ENCODE data around the gene KIF13A.
"Not testable (repeated sequence)": the region's sequence is repeated elsewhere in the genome, so short reads cannot be mapped to it uniquely, and the experiment has no call there.

Gene KIF13A

GRCh38 chr6:17930321-17930993 lies 57.0 kb downstream of the KIF13A start:
- no peak for DNase-seq

GRCh38 chr6:17928514-17929430 lies 58.7 kb downstream of the KIF13A start:
- no peak for DNase-seq

GRCh38 chr6:17927705-17928104 lies 59.7 kb downstream of the KIF13A start:
- DNase-seq, result no peak

- no peak for DNase-seq
These were observed 64.0 kb downstream of the KIF13A start for GRCh38 chr6:17923401-17923863.

- no peak for DNase-seq
These were observed 66.0 kb downstream of the KIF13A start for GRCh38 chr6:17921454-17921853.

- DNase-seq, result no peak
These were observed 67.9 kb downstream of the KIF13A start for GRCh38 chr6:17919496-17919895.

- no peak for DNase-seq
These were observed 69.3 kb downstream of the KIF13A start for GRCh38 chr6:17917837-17918763.

GRCh38 chr6:17914651-17915050 lies 72.8 kb downstream of the KIF13A start:
- no peak for DNase-seq

- no peak for DNase-seq
These were observed 74.9 kb downstream of the KIF13A start for GRCh38 chr6:17912521-17912920.

- not testable (repeated sequence) for DNase-seq
These were observed 75.8 kb downstream of the KIF13A start for GRCh38 chr6:17911656-17912055.

GRCh38 chr6:17910189-17910588 lies 77.2 kb downstream of the KIF13A start:
- no peak for DNase-seq

- no peak for DNase-seq
These were observed 78.6 kb downstream of the KIF13A start for GRCh38 chr6:17908831-17909230.

GRCh38 chr6:17907406-17908229 lies 79.8 kb downstream of the KIF13A start:
- DNase-seq, result no peak

GRCh38 chr6:17905611-17906592 lies 81.5 kb downstream of the KIF13A start:
- DNase-seq, result no peak

GRCh38 chr6:17904491-17905120 lies 82.8 kb downstream of the KIF13A start:
- no peak for DNase-seq

GRCh38 chr6:17902974-17903373 lies 84.5 kb downstream of the KIF13A start:
- no peak for DNase-seq

- DNase-seq, result no peak
These were observed 85.9 kb downstream of the KIF13A start for GRCh38 chr6:17901493-17901892.

GRCh38 chr6:17900011-17900410 lies 87.4 kb downstream of the KIF13A start:
- DNase-seq, result no peak

GRCh38 chr6:17899491-17899890 lies 87.9 kb downstream of the KIF13A start:
- DNase-seq, result no peak

GRCh38 chr6:17897681-17898080 lies 89.8 kb downstream of the KIF13A start:
- no peak for DNase-seq
